GM12801 (cell line): Measurements from ENCODE around the gene INPP5K.

ENCODE experiments used
- TF ChIP-seq, protein P1 (sequence below): IDR thresholded peaks from one replicate; pipeline ENCODE4 v1.5.1; 2011; ENCODE audit warnings: control low read depth; ENCODE audit not compliant: insufficient read length; ENCODE audit errors: extremely low read depth

Gene INPP5K

DNA sequence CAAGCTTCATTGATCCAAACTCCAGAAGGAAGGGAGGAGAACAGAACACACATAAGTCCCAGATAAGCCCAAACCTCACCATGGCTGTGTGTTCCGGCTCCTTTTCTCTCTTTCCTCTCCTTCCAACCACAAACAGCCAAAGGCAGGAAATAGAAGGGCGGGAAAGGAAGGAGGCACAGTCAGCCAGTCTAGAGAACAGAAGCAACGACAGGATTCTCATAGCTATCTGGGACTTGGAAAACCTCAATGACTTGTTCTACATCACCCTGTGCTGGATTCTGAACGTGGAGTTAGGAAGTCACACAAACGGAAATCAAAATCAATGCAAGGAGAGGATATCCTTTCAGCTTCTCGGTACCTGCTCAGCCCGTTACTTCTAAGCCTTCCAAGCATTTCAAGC lies 69.4 kb downstream of the INPP5K start:
- TF ChIP-seq, protein P1, sequence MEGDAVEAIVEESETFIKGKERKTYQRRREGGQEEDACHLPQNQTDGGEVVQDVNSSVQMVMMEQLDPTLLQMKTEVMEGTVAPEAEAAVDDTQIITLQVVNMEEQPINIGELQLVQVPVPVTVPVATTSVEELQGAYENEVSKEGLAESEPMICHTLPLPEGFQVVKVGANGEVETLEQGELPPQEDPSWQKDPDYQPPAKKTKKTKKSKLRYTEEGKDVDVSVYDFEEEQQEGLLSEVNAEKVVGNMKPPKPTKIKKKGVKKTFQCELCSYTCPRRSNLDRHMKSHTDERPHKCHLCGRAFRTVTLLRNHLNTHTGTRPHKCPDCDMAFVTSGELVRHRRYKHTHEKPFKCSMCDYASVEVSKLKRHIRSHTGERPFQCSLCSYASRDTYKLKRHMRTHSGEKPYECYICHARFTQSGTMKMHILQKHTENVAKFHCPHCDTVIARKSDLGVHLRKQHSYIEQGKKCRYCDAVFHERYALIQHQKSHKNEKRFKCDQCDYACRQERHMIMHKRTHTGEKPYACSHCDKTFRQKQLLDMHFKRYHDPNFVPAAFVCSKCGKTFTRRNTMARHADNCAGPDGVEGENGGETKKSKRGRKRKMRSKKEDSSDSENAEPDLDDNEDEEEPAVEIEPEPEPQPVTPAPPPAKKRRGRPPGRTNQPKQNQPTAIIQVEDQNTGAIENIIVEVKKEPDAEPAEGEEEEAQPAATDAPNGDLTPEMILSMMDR = no peak

DNA sequence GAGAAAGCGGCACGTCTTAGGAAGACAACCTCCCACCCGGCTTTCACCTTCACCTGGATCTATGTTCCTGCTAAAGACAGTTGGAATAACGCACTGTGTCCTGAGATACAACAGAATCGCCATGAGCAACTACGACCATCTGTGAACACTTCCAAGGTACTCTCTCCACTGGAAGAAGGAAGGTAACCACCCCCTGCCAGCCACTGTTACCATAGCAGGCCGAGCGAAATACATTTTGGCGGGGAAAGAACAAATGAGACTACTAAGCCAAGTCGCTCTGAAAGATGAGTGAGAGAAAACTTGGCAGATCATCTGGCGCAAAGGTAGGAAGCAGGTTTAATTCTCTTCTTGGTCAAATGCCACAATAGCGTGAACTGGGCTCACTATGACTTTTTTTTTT lies 70.2 kb downstream of the INPP5K start:
- TF ChIP-seq, protein P1 = no peak
